H1 (cell line): ENCODE results near the gene MLLT6. TPM values are rescaled to one million over a fixed set of nuclear protein-coding genes. Genes with fewer than 3 reads are reported as not detected.

Experiments used
- polyA plus RNA-seq, 7 experiments: library from polyadenylated mRNA; depleted of rRNA in 3 of 7; stranded (reverse) in 5 of 7; unstranded in 2 of 7; fragments of >200 nt in 5 of 7; fragments of 200-250 nt in 2 of 7; gene quantifications; 1 replicate in 5 of 7; 2 replicates in 1 of 7; 4 replicates in 1 of 7; pipeline versions ENCODE4 v1.2.1 to v1.2.3, GENCODE V29; 2011 to 2013; ENCODE audit warnings: missing spikeins in 2 of 7, mixed read lengths in 2 of 7
- total RNA-seq: library from RNA; stranded (reverse); fragmentation: NEBNext Ultra II Directional; extraction: Animal tissue kit (Norgen Biotek cat#: 25700); gene quantifications from 2 replicates; pipeline ENCODE4 v1.2.1, GENCODE V29; 2021
- TF ChIP-seq, protein P1 (sequence below): IDR thresholded peaks from 2 replicates; pipeline ENCODE4 v1.6.1; 2012; ENCODE audit warnings: inconsistent platforms

The MLLT6 gene
- total and polyA plus RNA-seq, 2 of the 8 experiments (the other 6 are each of a cell fraction or from before 2014, with no cell fraction given): 6.5 to 8.0 TPM

DNA sequence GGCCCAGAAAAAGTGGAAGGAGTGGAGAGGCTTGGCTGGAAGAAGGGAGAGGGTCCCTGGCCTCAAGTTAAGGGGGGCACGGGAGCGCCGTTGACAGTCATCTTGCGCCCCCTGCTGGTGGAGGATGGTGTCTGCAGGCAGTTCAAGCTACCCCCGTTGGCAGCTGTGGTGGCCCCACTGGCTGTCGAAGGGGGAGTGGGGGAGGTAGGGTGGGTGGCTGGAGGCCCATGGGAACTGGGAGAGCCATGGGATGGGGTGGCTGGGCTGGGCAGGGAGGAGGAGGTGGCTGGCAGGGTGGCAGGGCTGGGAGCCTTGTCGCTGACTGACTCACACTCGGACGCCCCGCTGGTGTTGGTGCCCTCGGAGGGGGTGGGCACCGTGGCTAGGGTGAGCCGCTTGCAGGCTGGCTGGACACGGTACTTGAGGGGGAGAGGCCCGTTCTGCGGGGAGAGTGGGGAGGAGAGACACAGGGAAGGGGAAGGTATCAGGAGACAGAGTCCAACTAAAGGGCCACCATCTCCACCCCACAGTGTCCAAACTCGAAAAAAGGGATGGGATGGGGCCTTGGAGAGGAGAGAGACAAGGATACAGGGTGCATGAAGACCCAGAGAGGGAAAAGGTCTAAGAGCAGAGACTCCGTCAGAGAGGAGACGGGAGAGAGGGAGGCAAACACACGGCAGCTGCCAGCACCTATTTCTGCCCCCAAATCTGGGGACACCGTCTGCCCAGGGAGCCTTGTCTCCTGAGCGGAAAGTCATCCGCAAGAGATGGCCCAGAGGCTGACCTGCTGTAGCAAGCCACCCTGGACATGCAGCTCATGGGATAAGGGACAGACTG lies 30.3 kb downstream of the MLLT6 start (continued):
- TF ChIP-seq, protein P1, sequence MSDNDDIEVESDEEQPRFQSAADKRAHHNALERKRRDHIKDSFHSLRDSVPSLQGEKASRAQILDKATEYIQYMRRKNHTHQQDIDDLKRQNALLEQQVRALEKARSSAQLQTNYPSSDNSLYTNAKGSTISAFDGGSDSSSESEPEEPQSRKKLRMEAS: peak; percentile 44
